Liver (tissue), 10 donors: ENCODE measurements around the gene RB1. TPM values are rescaled to one million over a fixed set of nuclear protein-coding genes. Genes with fewer than 3 reads are reported as not detected.

Experiments
- DNase-seq: peaks from one replicate; pipeline ENCODE4 v3.0.0-alpha.2; 2017; ENCODE audit warnings: low spot score
- H3K27ac ChIP-seq, 2 donors: one replicate each; pipeline ENCODE4 v1.7.0; 2013; ENCODE audit warnings: inconsistent platforms in 2 of 2, low read length in 2 of 2, control low read depth in 1 of 2, low read depth in 1 of 2, mild to moderate bottlenecking in 1 of 2
- H3K27me3 ChIP-seq, 4 donors: one replicate each; pipeline versions ENCODE4 v1.6.1 to v1.7.0; 2013; ENCODE audit warnings: low read length in 3 of 4, inconsistent platforms in 1 of 4, mild to moderate bottlenecking in 1 of 4, moderate library complexity in 1 of 4; ENCODE audit not compliant: control insufficient read depth in 4 of 4, insufficient read depth in 4 of 4
- H3K36me3 ChIP-seq, 4 donors: one replicate each; pipeline versions ENCODE4 v1.6.1 to v1.7.0; 2013; ENCODE audit warnings: low read length in 3 of 4, mild to moderate bottlenecking in 3 of 4, low read depth in 1 of 4, moderate library complexity in 1 of 4; ENCODE audit not compliant: control insufficient read depth in 4 of 4, insufficient read depth in 3 of 4
- H3K4me1 ChIP-seq, 4 donors: one replicate each; pipeline versions ENCODE4 v1.6.1 to v1.7.0; 2013; ENCODE audit warnings: low read length in 3 of 4, mild to moderate bottlenecking in 3 of 4, moderate library complexity in 1 of 4; ENCODE audit not compliant: control insufficient read depth in 4 of 4, insufficient read depth in 4 of 4
- H3K4me3 ChIP-seq, 3 donors: one replicate each; pipeline versions ENCODE4 v1.6.1 to v1.7.0; 2013; ENCODE audit warnings: low read length in 3 of 3, control low read depth in 1 of 3, low read depth in 1 of 3, mild to moderate bottlenecking in 1 of 3
- H3K9ac ChIP-seq, 2 donors: one replicate each; pipeline ENCODE4 v1.7.0; 2013; ENCODE audit warnings: low read length in 2 of 2, mild to moderate bottlenecking in 2 of 2, moderate library complexity in 2 of 2, control low read depth in 1 of 2, low read depth in 1 of 2
- H3K9me3 ChIP-seq, 4 donors: one replicate each; pipeline versions ENCODE4 v1.6.1 to v1.7.0; 2013; ENCODE audit warnings: low read length in 3 of 4; ENCODE audit not compliant: control insufficient read depth in 4 of 4
- SP1 ChIP-seq: IDR thresholded peaks from 2 replicates; pipeline ENCODE4 v1.6.1; 2018; ENCODE audit warnings: antibody characterized with exemption, mild to moderate bottlenecking
- WGBS: extraction: QIAGEN DNeasy Blood & Tissue Kit; methylation state at CpG from one replicate; pipeline ENCODE4 v1.1.7; 2013; 5-methylcytosine and 5-hydroxymethylcytosine counted together
- polyA plus RNA-seq, 2 donors: library from polyadenylated mRNA; stranded (reverse) in 1 of 2; unstranded in 1 of 2; fragments of 200-250 nt in 1 of 2; fragments of >200 nt in 1 of 2; fragmentation: Nextera tagmentation in 1 of 2; extraction: Ambion mirVana in 1 of 2; gene quantifications; one replicate each; pipeline versions ENCODE4 v1.2.1 to v1.2.3, GENCODE V29; 2013 to 2015
- small RNA-seq: library from RNA; depleted of rRNA; stranded (forward); fragments of <200 nt; gene quantifications from one replicate; pipeline ENCODE3, GENCODE V24; 2014
- total RNA-seq, 2 donors: library from RNA; depleted of rRNA; stranded (reverse); fragments of >200 nt; gene quantifications; one replicate each; pipeline ENCODE4 v1.2.3, GENCODE V29; 2014
- donor health status: healthy.
- donor health status: healthy.
- donor health status: healthy.
- donor health status: healthy.
- donor health status: healthy.

RB1 gene
- total and polyA plus RNA-seq, 4 donors = 6.6 to 30.6 (median 8.9) TPM

- no peak for TF ChIP-seq SP1
- WGBS = 93% methylated on average over 6 of the region's 6 CpGs
- no peaks in the 10 kb centered on the region for H3K27me3 ChIP-seq
- no peak overlapping the region for H3K9ac ChIP-seq
- DNase-seq = no peak
- H3K9me3 ChIP-seq = no peaks in the 10 kb centered on the region
- peaks cover 1 to 22% (median 4%) of the 10 kb centered on the region in 4 donors for H3K4me1 ChIP-seq
- H3K27ac ChIP-seq = no peak overlapping the region
- no peaks in the 10 kb centered on the region for H3K36me3 ChIP-seq
- no peak overlapping the region for H3K4me3 ChIP-seq
These were observed 227.3 kb downstream of the RB1 start for GRCh38 chr13:48530833-48531232.

Small RNAs within 50 kb of the gene (small RNA-seq; reads per million reads assigned to genes)
- not detected for gene RF00017

Other genes with a start within 250 kb of the RB1 start
- 10 to 100 TPM; 18.2 to 22.8 TPM for gene MED4, start 208.6 kb upstream of the RB1 start, total RNA-seq
- 10 to 100 TPM; 22.3 to 32.4 TPM for gene MED4, start 208.6 kb upstream of the RB1 start, polyA plus RNA-seq
- 100 to 1,000 TPM; 114 to 167 TPM for gene ITM2B, start 70.5 kb upstream of the RB1 start, total RNA-seq
- gene ITM2B, start 70.5 kb upstream of the RB1 start, polyA plus RNA-seq = 100 to 1,000 TPM; 237 to 379 TPM
- gene LPAR6, start 109.4 kb downstream of the RB1 start, total RNA-seq = 10 to 100 TPM in 1 of 2 donors, 1 to 10 TPM in 1; 5.9 to 12.4 TPM
- gene LPAR6, start 109.4 kb downstream of the RB1 start, polyA plus RNA-seq = 10 to 100 TPM in 1 of 2 donors, 1 to 10 TPM in 1; 8.0 to 11.1 TPM
- 1 to 10 TPM; 5.2 to 9.0 TPM for gene RCBTB2, start 229.3 kb downstream of the RB1 start, total RNA-seq
- 1 to 10 TPM; 4.1 to 5.6 TPM for gene RCBTB2, start 229.3 kb downstream of the RB1 start, polyA plus RNA-seq